C4-2B (cell line): ENCODE data around the gene SLC2A4RG.

Experiments
- H3K27ac ChIP-seq: fragments of 450-650 bp; 2 replicates; pipeline ENCODE4 v1.5.1; 2017
- ZFX ChIP-seq: fragments of 450-650 bp; IDR thresholded peaks from 2 replicates; pipeline ENCODE4 v1.6.1; 2017
- TF ChIP-seq, protein P1 (sequence below): fragments of 450-650 bp; conservative IDR thresholded peaks from 2 replicates; pipeline ENCODE4 v1.5.1; 2017; ENCODE audit warnings: mild to moderate bottlenecking

SLC2A4RG gene

DNA sequence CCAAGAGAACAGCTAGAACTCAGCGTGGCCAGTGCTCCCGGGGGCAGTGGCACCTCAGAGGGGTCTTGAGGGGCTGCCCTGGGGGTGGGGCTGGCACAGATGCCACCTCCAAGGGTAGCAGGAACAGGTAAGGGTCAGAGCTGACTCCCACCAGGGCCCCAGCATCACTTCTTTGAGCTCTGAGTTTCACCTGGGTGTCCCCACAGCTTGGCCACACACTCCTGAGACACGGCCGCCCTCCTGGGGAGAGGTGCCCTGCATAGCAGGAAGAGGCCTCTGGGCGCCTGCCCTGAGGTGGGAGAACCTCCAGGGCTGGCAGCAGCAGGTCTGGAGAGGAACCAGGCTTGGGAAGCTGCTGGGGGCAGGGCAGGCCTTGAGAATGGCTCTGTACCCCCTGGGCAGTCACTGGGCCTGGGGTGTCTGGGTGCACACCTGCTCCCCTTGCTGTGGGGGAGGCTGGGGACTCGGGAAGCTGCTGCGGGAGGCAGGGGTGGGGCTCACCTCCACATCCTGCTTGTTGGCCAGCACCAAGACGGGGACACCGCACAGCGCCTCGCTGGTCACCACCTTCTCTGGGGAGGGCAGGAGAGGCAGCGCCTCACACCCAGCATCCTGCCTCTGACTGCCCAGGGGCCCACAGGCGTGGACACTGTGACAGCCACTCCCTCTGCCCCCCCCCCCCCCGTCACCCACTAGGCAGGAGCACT lies 38.1 kb upstream of the SLC2A4RG start:
- H3K27ac ChIP-seq = no peak overlapping the region
- TF ChIP-seq, protein P1, sequence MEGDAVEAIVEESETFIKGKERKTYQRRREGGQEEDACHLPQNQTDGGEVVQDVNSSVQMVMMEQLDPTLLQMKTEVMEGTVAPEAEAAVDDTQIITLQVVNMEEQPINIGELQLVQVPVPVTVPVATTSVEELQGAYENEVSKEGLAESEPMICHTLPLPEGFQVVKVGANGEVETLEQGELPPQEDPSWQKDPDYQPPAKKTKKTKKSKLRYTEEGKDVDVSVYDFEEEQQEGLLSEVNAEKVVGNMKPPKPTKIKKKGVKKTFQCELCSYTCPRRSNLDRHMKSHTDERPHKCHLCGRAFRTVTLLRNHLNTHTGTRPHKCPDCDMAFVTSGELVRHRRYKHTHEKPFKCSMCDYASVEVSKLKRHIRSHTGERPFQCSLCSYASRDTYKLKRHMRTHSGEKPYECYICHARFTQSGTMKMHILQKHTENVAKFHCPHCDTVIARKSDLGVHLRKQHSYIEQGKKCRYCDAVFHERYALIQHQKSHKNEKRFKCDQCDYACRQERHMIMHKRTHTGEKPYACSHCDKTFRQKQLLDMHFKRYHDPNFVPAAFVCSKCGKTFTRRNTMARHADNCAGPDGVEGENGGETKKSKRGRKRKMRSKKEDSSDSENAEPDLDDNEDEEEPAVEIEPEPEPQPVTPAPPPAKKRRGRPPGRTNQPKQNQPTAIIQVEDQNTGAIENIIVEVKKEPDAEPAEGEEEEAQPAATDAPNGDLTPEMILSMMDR = no peak
- no peak for TF ChIP-seq ZFX

DNA sequence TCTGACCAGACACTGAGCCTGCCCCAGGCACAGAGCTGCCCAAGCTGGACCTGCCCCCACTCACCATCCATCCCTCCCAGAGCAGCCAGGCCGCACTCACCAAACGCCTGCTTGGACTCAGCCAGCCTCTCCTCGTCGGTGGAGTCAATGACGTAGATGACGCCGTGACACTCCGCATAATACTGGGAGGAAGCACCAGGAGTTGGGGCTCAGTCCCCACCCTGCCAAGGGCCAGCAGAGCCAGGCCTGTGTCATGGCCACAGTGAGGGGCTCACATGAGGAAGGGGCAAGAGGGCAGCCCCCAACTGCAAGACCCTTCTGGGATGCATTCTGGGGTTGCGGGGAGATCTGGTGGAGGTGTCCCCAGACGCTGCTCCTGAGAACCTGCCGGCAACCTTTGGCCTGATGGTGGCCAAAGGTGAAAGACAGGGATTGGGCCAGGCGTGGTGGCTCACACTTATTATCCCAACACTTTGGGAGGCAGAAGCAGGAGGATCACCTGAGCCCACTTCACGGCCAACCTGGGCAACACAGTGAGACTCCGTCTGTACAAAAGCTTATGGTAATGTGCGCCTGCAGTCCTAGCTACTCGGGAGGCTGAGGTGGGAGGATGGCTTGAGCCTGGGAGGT lies 37.4 kb upstream of the SLC2A4RG start:
- H3K27ac ChIP-seq = no peak overlapping the region
- TF ChIP-seq, protein P1 = no peak
- TF ChIP-seq ZFX = no peak

DNA sequence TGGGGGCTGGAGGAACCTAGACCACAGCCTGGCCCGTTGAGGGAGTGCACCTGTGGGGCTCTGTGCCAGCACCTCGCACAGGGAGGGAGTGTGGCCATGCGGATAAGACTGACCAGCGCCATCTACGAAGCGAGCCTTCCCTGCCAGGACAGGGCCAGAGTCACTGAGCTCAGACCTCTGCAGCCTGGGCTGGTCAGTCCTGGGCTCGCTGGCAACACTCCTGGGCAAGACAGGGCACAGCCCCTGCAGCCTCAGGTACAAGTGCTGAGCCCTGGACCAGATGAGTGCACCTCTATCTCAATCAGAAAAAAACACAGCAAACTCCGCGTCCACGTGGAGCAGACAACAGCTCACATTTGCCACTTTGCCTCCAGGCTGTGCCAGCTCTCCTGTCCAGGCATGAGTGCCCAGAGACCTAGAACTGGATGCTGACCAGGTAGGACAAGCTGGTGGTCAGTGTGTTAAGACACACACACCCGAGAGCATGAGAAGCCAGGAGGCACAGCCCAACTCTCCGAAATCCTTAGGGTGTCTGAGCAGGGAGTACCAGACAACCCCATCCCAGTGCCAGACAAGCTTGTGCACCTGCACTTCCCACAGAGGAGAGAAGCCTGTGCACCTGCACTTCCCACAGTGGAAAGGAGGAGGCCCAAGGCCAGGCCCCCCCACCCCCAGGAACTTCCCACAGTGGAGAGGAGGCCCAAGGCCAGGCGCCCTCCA lies 36.7 kb upstream of the SLC2A4RG start:
- H3K27ac ChIP-seq = no peak overlapping the region
- TF ChIP-seq ZFX = no peak
- TF ChIP-seq, protein P1 = no peak

DNA sequence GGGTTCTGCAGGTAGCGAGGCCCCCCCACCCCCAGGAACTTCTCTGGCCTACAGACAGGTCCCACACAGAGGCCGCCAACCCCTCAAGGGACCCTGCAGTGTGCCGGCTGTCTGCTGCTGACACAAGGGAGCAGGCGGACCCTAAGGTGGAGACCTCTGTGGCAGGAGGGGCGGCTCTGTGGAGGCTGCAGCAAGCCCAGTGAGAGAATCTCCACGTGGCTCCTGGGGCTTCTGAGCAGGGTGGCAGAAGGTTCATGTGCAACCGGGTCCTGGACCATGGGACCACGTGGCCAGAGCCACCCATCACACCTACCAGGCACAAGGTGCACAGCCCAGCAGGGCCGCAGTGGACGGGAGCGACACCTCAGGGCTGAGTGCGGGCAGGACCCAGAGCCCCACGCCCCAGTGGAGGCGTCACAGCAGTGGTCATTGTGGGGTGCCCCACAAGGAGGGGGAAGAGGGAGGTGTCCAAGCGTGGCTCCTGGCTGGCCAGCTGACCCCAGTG lies 36.1 kb upstream of the SLC2A4RG start:
- no peak overlapping the region for H3K27ac ChIP-seq
- TF ChIP-seq, protein P1 = no peak

DNA sequence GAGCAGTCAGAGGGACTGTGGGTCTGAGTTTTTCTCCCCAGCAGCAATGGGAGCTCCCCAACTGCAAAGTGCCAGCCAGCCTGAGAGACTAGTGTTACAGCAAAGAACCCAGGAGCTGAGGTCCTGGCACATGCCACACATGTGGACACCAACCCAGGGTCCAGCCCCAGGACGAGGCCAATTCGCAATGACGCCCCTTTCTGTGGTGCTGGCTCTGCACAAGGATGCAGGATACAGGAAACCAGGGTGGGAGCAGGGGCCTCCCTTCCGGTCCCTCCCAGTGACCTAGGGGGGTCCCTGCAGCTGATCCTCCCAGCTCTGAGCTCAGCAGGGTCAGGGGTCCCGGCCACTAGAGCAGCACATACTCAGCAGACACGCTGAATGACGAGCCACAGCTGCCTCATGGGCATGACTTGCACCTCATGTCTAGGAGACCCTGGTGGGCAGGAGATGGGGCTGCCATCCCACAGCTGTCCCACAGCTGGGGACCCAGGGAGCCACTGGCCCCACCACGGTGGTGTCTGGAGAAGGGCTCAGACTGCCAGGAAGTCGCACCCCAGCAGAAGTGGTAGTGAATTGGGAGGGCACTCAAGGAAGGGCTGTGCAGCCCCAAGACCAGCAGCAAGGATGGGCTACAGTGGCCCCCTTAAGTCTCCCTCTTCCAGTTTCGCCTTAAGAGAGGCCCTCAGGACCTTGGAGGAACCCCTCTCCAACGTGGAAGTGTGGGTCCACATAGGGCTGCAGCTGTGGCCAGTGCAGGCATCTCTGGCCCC lies 35.4 kb upstream of the SLC2A4RG start:
- no peak for TF ChIP-seq ZFX
- TF ChIP-seq, protein P1 = no peak
- no peak overlapping the region for H3K27ac ChIP-seq

DNA sequence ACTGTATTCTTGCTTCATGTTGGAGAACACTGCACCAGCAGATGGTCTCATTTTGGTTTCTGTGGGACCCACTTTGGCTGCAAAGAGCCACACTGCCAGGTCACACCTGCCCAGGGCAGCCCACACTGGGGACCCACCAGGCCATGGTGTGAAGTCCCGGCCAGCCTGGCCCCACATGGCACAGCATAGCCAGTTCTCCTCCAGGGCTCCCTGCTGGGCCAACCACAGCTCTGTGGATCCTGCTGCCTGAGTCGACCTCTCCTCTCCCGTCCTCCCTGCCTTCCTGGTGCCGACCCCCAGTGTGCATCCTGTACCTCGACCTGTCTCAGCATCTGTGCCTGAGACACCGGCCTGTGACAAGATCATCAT lies 34.8 kb upstream of the SLC2A4RG start:
- no peak for TF ChIP-seq ZFX
- TF ChIP-seq, protein P1 = no peak
- no peak overlapping the region for H3K27ac ChIP-seq
